HG02571 (cell line): Measurements from ENCODE around the gene ELF1.
A peak's percentile ranks its signal among the peaks of the same experiment; 100 is the strongest.

Experiments
- ATAC-seq: cut with Tn5 transposase; IDR thresholded peaks from one replicate; pipeline ENCODE4 v1.9.1; 2021; ENCODE audit warnings: mild to moderate bottlenecking, moderate library complexity; ENCODE audit not compliant: unreplicated experiment

ELF1 gene

GRCh38 chr13:41007744-41008128, 11.4 kb downstream of the ELF1 start:
- no peak for ATAC-seq

GRCh38 chr13:41006978-41007743, 12.0 kb downstream of the ELF1 start:
- no peak for ATAC-seq

DNA sequence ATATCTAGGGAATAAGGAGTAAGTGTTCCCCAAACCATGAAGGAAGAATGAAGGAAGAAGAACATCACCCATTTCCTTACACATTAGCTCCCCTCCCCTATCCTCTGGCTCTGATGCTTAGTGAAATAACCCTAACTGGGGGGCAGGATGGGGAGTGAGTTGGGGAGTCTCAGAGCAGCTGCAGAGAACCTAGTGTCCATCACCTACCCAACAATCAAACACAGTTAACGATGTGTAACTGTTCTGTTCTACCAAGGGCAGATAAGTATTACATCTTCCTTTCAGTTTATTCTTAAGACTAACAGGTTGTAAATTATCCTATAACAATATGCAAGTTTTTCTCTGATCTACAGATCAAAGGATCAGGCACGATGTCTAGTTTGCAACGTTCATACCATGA, 12.8 kb downstream of the ELF1 start:
- ATAC-seq: no peak

- ATAC-seq: no peak
Observed at GRCh38 chr13:41005704-41006103, 13.4 kb downstream of the ELF1 start.

DNA sequence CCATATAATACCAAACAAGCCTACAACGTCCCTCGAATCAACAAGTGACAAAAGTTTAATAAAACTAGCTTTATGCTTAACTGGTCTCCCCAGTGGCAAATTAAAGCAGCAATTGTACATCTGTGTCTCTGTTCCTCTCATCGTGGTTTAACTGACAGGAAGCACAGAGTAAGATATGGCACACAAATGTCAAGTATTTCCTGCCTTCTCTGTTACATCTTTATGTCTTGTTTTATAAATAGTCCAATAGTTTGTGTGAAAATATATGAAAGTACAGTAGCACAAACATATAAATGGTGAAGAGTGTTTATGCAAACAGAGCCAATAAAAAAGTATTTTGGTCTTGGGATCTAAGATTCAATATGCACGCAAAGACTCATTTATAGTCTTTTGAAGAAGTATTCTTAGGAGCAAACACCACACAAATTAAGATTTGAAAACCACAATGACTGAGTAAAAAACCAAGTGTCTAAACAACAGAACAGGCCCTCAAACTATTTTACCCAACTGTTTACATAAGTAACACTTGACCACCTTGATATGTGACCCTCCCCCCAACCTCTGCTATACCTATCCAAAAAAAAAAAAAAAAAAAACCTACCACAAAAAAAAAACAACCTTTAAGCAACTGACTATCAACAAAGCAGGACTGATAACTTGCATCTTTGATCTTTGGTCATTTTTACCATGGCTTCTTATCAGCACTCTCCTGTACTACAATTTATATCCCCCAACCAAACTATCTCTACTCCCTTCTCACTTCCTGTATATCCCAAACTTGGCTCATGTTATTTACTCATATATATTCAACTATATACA, 14.0 kb downstream of the ELF1 start:
- no peak for ATAC-seq

- ATAC-seq: no peak
Observed at GRCh38 chr13:41002606-41003005, 16.5 kb downstream of the ELF1 start.

DNA sequence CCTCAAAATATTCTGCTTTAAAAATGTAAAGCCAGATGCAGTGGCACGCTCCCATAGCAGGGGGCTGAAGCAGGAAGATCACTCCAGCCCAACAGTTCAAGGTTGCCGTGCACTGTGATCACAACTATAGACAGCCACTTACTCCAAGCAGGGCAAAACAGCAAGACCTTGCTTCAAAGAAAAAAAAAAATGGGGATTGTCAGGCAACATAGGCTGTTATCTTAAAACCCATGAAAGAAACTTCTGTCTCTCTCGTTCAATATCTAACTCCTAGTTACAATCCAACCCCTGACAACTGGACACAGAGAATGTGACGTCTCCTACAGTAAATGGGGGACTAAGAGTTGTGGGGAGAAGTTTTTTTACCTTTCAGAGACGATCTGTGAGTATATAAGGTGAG, 17.4 kb downstream of the ELF1 start:
- ATAC-seq: no peak

DNA sequence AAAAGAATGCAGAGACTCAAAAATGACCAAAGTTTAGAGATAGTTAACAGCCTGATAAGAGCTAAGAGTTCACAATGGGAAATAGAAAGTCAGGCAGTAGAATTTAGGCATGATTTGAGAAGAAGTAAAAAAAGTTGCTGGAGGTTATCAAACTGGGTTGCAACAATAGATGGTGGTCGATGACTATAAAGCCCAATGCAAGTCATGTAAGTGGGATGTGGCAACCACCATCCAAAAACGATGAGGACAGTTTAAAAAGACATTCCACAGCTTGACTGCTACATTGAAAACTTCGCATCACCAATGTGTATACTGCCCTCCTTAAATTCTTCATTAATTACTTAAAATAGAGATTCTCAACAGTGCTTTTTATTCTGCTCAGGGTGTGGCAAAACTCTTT, 19.7 kb downstream of the ELF1 start:
- ATAC-seq: no peak

- ATAC-seq: no peak
Observed at GRCh38 chr13:40996426-40997092, 22.6 kb downstream of the ELF1 start.

DNA sequence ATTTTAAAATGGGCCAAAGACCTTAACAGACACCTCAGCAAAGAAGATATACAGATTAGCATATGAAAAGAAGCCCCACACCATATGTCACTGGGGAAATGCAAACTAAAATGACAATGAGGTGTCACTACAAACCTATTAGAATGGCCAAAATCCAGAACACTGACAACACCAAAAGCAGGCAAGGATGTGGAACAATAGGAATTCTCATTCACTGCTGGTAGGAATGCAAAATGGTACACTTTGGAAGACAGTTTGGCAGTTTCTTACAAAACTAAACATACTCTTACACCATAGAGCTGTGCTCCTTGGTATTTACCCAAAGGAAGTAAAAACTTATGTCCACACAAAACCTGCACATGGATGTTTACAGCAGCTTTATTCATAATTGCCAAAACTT, 23.1 kb downstream of the ELF1 start:
- ATAC-seq: no peak

GRCh38 chr13:40994581-40995230, 24.4 kb downstream of the ELF1 start:
- peak; percentile 75 for ATAC-seq

GRCh38 chr13:40993987-40994386, 25.1 kb downstream of the ELF1 start:
- no peak for ATAC-seq

DNA sequence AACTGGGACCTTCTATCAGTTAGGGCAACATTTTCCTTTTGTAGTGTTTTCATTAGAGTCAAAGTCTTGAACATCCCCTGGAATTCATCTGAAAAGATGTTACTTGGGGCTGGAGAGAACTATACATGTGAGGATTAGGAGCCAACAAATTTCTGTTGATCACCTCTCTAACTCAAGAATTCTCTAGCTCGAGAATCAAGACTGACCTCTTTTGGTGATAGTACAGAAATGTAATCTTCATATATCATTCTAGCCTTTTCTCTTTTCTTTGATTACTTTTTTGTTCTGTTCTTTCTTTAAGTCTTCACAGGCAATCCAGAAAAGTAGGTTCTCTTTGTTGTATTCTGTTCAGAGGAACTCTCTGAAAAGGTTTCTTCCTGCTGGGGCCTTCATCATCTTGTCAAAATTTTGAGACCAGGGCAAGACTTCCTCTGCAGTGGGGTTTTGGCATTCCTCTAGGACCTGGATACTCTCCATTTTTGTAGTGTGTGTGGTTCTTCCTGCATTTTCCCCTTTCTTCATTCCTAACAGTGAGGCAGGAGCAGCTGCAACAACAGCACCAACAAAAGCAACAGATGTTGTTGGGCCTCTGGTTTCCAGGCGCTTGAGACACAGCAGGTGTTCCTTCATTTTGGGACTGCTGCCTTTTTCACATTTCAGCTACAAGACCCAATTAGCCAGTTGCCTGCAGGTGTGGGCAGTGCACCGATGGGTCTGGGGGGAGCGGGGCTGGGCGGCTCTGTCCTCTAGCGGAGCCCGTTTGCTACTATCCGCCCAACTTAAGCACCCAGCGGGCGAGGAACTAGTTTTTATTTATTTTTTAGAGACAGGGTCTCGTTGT, 26.2 kb downstream of the ELF1 start:
- no peak for ATAC-seq

DNA sequence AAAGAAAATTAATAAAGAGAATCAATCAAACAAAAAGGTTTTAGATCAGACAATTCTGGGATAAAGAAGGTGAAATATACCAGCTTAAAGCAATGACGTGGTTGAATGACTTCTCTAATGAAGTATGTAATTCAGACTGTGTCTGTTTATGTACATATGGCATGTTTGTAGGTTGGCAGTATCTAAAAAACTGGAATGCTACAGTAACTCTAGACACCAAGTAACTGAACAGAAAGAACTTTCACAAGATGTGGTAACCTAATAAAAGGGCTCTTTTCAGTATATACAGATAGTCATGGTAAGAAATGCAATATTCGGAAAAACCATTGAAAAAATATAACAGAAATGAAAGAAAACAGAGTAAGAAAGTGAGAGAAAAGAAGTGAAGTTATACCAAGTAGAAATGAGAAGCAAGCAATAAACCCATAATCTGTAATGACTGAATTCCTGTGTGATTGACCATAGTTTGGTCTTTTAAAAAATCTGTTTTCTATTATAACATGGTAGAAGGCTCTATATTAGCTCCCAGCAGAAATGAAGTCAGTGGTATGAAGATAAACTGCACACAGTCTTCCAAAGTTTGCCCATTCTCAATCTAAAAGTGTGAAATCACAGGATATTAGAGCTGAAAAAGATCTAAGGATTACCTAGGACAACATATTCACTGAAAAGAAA, 31.4 kb downstream of the ELF1 start:
- ATAC-seq: no peak

DNA sequence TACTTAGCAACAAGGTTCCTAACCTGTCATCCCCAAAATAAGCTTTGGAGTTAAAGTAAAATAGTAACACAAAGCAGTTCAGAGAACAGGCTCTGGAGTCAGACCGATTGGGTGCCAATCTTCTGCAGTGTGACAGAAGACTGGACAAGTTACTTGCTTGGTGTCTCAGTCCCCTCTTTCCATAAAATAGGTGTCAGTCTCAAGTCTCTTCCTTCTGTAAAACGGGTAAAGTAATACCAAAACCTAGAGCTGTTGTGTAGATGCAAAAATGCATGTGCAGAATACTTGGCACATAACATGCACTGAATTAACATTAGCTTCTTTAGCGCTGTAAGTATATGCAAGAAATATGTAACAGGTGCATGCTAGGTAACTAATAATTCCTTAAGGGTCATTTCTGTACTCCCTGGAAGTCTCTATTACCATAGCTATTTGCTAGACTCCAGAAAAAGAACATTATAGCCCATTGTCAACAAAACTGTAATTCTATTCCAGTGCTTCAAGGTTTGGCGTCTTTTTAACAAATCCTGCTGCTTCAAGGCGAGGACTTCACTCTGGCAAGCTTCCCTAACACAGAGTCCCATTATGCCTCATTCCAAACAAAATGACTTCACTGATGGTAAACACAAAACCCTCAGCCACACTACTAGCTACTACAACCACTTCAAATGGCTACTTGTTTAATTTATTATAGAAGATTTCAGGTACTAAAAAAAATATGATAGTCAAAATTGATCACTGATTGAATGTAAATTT, 32.8 kb downstream of the ELF1 start:
- no peak for ATAC-seq

DNA sequence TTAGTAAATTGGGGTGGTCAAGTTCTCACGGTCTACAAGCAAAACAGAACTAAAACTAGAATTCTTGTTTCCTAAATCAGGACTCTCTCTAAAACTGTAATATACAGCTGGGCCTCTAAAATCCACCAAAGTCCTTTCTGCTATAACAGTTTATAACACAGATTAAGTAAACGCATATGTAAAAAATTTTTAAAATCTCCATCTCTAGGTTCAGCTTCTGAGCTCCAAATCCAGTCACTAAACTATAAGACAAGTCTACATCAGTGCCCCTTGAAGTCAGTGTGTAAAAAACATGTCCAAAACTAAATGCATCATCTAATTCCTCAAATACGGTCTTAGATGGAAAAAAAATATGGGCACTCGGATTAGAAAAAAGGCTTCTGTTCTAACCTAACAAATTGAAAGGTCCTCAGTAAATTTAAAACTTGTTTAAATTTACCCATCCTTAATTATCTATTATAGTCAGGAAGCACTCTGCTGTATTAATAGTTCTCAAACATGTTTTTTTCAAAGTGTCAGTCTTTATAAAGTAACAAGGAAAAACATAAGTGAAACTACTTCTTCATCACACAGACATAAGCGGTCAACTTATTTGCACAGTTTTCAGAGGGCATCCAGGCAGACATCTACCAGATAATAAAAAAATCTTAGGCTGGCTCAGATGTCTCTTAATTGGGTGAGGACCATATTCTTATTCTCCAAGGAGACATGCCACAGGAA, 33.6 kb downstream of the ELF1 start:
- ATAC-seq: no peak

DNA sequence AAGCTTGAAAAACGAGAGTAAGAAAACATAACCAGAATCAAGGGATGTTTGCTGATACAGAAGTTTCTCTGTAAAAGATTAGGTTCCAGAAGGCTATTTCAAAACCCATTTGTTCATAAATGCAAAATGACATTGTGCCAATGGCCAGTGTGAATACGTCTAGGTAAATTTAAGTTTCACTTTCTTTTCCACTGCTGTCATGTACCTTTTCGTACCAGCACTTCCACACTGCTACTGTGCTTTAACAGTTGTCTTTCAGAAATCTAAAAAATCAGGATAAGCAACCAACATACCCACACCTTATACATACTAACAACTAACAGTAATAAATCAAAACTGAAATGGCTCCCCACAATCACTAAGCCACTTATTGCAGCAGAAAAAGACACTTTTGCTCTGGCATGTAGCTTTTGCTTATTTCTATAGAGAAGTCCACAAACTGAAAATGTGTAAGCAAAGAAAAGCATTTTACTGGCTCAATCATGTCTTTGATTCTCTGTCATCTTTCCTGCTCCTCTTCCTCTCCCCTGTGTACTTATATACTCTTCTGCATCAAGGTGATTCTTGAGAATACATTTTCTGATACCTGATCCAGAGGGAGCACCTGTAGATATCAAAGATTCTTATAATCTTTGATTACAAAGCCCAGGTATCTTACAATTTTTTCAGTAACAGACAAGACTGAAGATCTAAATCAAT, 34.3 kb downstream of the ELF1 start:
- ATAC-seq: peak; percentile 56
